ENCODE data around the gene C12orf57.

The C12orf57 gene

GRCh38 chr12:6951551-6952120 is 7.8 kb downstream of the C12orf57 start:
- Histone ChIP-seq H3K4me1 (ENCODE audit: insufficient read depth, low read length) (no peaks in the 10 kb centered on the region), H3K27me3 (ENCODE audit: insufficient read depth, low read length) (no peaks in the 10 kb centered on the region), H3K36me3 (ENCODE audit: insufficient read depth, low read length) (no peaks in the 10 kb centered on the region), H3K9me3 (ENCODE audit: insufficient read depth, low read depth, low read length) (no peaks in the 10 kb centered on the region), H3K27ac (ENCODE audit: low read depth, low read length) (no peak overlapping the region), H3K4me3 (ENCODE audit: low read length) (no peak overlapping the region), H3K9ac (ENCODE audit: low read depth, low read length) (no peak overlapping the region)
- WGBS: 94% methylated on average over 20 of the region's 20 CpGs

GRCh38 chr12:6952121-6952862 is 8.5 kb downstream of the C12orf57 start:
- Histone ChIP-seq H3K27me3 (ENCODE audit: insufficient read depth, low read length) (no peaks in the 10 kb centered on the region), H3K27ac (ENCODE audit: low read depth, low read length) (no peak overlapping the region), H3K36me3 (ENCODE audit: insufficient read depth, low read length) (no peaks in the 10 kb centered on the region), H3K4me1 (ENCODE audit: insufficient read depth, low read length) (no peaks in the 10 kb centered on the region), H3K9ac (ENCODE audit: low read depth, low read length) (no peak overlapping the region; the same call in 1 of the 2 replicates), H3K9me3 (ENCODE audit: insufficient read depth, low read depth, low read length) (no peaks in the 10 kb centered on the region), H3K4me3 (ENCODE audit: low read length) (no peak overlapping the region)
- 91% methylated on average over 22 of the region's 22 CpGs for WGBS

GRCh38 chr12:6952863-6953441 is 9.1 kb downstream of the C12orf57 start:
- Histone ChIP-seq H3K4me3 (ENCODE audit: low read length) (no peak overlapping the region), H3K9ac (ENCODE audit: low read depth, low read length) (no peak overlapping the region; the same call in 1 of the 2 replicates)

GRCh38 chr12:6953442-6954315 is 9.9 kb downstream of the C12orf57 start:
- WGBS: 76% methylated on average over 24 of the region's 24 CpGs
- no peaks in the 10 kb centered on the region for H3K27me3 ChIP-seq (ENCODE audit: insufficient read depth, low read length)
- H3K4me3 ChIP-seq (ENCODE audit: low read length): no peak overlapping the region
- H3K36me3 ChIP-seq (ENCODE audit: insufficient read depth, low read length): no peaks in the 10 kb centered on the region
- no peak overlapping the region for H3K27ac ChIP-seq (ENCODE audit: low read depth, low read length)
- no peaks in the 10 kb centered on the region for H3K4me1 ChIP-seq (ENCODE audit: insufficient read depth, low read length)
- no peaks in the 10 kb centered on the region for H3K9me3 ChIP-seq (ENCODE audit: insufficient read depth, low read depth, low read length)
- H3K9ac ChIP-seq (ENCODE audit: low read depth, low read length): no peak overlapping the region

More at GRCh38 chr12:6952863-6953441, 9.1 kb downstream of the C12orf57 start:
- no peaks in the 10 kb centered on the region for H3K27me3 ChIP-seq (ENCODE audit: insufficient read depth, low read length)
- H3K27ac ChIP-seq (ENCODE audit: low read depth, low read length): no peak overlapping the region
- WGBS: 89% methylated on average over 15 of the region's 15 CpGs
- H3K4me1 ChIP-seq (ENCODE audit: insufficient read depth, low read length): no peaks in the 10 kb centered on the region
- no peaks in the 10 kb centered on the region for H3K36me3 ChIP-seq (ENCODE audit: insufficient read depth, low read length)
- no peaks in the 10 kb centered on the region for H3K9me3 ChIP-seq (ENCODE audit: insufficient read depth, low read depth, low read length)

- no peak overlapping the region for H3K4me3 ChIP-seq (ENCODE audit: low read length)
- H3K27ac ChIP-seq (ENCODE audit: low read depth, low read length): no peak overlapping the region
- H3K9me3 ChIP-seq (ENCODE audit: insufficient read depth, low read depth, low read length): no peaks in the 10 kb centered on the region
- WGBS: 94% methylated on average over 21 of the region's 21 CpGs
- H3K36me3 ChIP-seq (ENCODE audit: insufficient read depth, low read length): no peaks in the 10 kb centered on the region
- no peaks in the 10 kb centered on the region for H3K27me3 ChIP-seq (ENCODE audit: insufficient read depth, low read length)
- H3K4me1 ChIP-seq (ENCODE audit: insufficient read depth, low read length): no peaks in the 10 kb centered on the region
- H3K9ac ChIP-seq (ENCODE audit: low read depth, low read length): no peak overlapping the region
Measured at GRCh38 chr12:6954316-6955107, 10.7 kb downstream of the C12orf57 start.

- H3K4me1 ChIP-seq (ENCODE audit: insufficient read depth, low read length): no peaks in the 10 kb centered on the region
- H3K9me3 ChIP-seq (ENCODE audit: insufficient read depth, low read depth, low read length): no peaks in the 10 kb centered on the region
- 95% methylated on average over 22 of the region's 22 CpGs for WGBS
- H3K9ac ChIP-seq (ENCODE audit: low read depth, low read length): no peak overlapping the region
- no peaks in the 10 kb centered on the region for H3K27me3 ChIP-seq (ENCODE audit: insufficient read depth, low read length)
- H3K27ac ChIP-seq (ENCODE audit: low read depth, low read length): no peak overlapping the region
- no peaks in the 10 kb centered on the region for H3K36me3 ChIP-seq (ENCODE audit: insufficient read depth, low read length)
- H3K4me3 ChIP-seq (ENCODE audit: low read length): no peak overlapping the region
Measured at GRCh38 chr12:6955108-6956020, 11.5 kb downstream of the C12orf57 start.

GRCh38 chr12:6956021-6956727 is 12.4 kb downstream of the C12orf57 start:
- Histone ChIP-seq H3K9me3 (ENCODE audit: insufficient read depth, low read depth, low read length) (no peaks in the 10 kb centered on the region), H3K4me1 (ENCODE audit: insufficient read depth, low read length) (peaks cover 5% of the 10 kb centered on the region; the same call in 1 of the 2 replicates), H3K27me3 (ENCODE audit: insufficient read depth, low read length) (no peaks in the 10 kb centered on the region), H3K9ac (ENCODE audit: low read depth, low read length) (no peak overlapping the region), H3K36me3 (ENCODE audit: insufficient read depth, low read length) (no peaks in the 10 kb centered on the region), H3K27ac (ENCODE audit: low read depth, low read length) (no peak overlapping the region), H3K4me3 (ENCODE audit: low read length) (no peak overlapping the region)
- 87% methylated on average over 28 of the region's 28 CpGs for WGBS

GRCh38 chr12:6957151-6957701 is 13.4 kb downstream of the C12orf57 start:
- Histone ChIP-seq H3K9me3 (ENCODE audit: insufficient read depth, low read depth, low read length) (no peaks in the 10 kb centered on the region), H3K9ac (ENCODE audit: low read depth, low read length) (no peak overlapping the region), H3K4me1 (ENCODE audit: insufficient read depth, low read length) (peaks cover 16% of the 10 kb centered on the region), H3K27ac (ENCODE audit: low read depth, low read length) (no peak overlapping the region), H3K36me3 (ENCODE audit: insufficient read depth, low read length) (no peaks in the 10 kb centered on the region), H3K4me3 (ENCODE audit: low read length) (no peak overlapping the region), H3K27me3 (ENCODE audit: insufficient read depth, low read length) (no peaks in the 10 kb centered on the region)
- WGBS: 95% methylated on average over 20 of the region's 20 CpGs

- Histone ChIP-seq H3K27me3 (ENCODE audit: insufficient read depth, low read length) (no peaks in the 10 kb centered on the region), H3K4me3 (ENCODE audit: low read length) (no peak overlapping the region), H3K4me1 (ENCODE audit: insufficient read depth, low read length) (peaks cover 22% of the 10 kb centered on the region), H3K9ac (ENCODE audit: low read depth, low read length) (no peak overlapping the region), H3K9me3 (ENCODE audit: insufficient read depth, low read depth, low read length) (no peaks in the 10 kb centered on the region), H3K27ac (ENCODE audit: low read depth, low read length) (no peak overlapping the region), H3K36me3 (ENCODE audit: insufficient read depth, low read length) (no peaks in the 10 kb centered on the region)
- WGBS: 91% methylated on average over 28 of the region's 28 CpGs
Measured at GRCh38 chr12:6957741-6958608, 14.2 kb downstream of the C12orf57 start.
